ENCODE measurements around the gene ACSL4. TPM values are rescaled to one million over a fixed set of nuclear protein-coding genes. Genes with fewer than 3 reads are reported as not detected.
"Not testable (repeated sequence)": the region's sequence is repeated elsewhere in the genome, so short reads cannot be mapped to it uniquely, and the experiment has no call there.

Gene ACSL4
- total RNA-seq, 2 experiments from 2014 or later = 44.8 to 50.7 TPM

DNA sequence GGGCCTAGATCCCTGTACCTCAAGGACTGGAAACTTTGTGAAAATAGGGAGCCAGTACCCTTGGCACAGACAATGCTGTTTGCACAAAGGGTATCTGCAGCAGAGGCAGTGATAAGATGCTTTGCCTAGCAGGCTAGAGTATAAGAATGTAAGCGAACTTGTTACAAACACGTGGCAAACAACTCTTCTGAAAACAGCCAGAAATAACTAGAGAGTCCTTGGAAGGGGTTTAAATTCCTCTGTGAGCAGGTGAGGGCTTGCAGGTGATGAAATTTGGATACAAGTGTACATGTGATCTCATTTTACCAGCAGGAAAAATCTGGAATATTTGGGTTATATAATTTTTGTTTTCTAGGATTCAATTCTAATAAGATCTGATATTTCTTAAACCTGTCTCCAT is 18.6 kb upstream of the ACSL4 start:
- POLR2A ChIA-PET = no interaction called here
- Mint-ChIP-seq H3K9me3 (ENCODE audit: insufficient read depth) (peaks cover 14% of the 10 kb centered on the region), H3K27ac (no peak overlapping the region), H3K4me1 (ENCODE audit: low read depth) (no peaks in the 10 kb centered on the region), H3K4me3 (no peak overlapping the region), H3K36me3 (ENCODE audit: low read depth) (no peaks in the 10 kb centered on the region), H3K27me3 (ENCODE audit: low read depth) (no peaks in the 10 kb centered on the region)
- DNase-seq = no peak
- no peak for ATAC-seq
- CTCF ChIA-PET = no interaction called here

DNA sequence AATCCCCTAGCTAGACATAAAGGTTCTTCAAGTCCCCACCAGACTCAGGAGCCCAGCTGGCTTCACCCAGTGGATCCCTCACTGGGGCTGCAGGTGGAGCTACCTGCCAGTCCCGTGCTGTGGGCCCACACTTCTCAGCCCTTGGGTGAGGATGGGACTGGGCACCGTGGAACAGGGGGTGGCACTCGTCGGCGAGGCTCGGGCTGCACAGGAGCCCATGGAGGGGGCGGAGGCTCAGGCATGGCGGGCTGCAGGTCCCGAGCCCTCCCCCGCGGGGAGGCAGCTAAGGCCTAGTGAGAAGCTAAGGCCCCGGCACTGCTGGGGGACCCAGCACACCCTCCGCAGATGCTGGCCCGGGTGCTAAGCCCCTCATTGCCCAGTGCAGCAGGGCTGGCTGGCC is 16.1 kb upstream of the ACSL4 start:
- Mint-ChIP-seq H3K27me3 (ENCODE audit: low read depth) (no peaks in the 10 kb centered on the region), H3K4me3 (no peak overlapping the region), H3K9me3 (ENCODE audit: insufficient read depth) (no peaks in the 10 kb centered on the region), H3K27ac (no peak overlapping the region), H3K4me1 (ENCODE audit: low read depth) (no peaks in the 10 kb centered on the region), H3K36me3 (ENCODE audit: low read depth) (no peaks in the 10 kb centered on the region)
- DNase-seq (no peak), ATAC-seq (no peak)
- CTCF ChIA-PET = no interaction called here
- POLR2A ChIA-PET = no interaction called here

DNA sequence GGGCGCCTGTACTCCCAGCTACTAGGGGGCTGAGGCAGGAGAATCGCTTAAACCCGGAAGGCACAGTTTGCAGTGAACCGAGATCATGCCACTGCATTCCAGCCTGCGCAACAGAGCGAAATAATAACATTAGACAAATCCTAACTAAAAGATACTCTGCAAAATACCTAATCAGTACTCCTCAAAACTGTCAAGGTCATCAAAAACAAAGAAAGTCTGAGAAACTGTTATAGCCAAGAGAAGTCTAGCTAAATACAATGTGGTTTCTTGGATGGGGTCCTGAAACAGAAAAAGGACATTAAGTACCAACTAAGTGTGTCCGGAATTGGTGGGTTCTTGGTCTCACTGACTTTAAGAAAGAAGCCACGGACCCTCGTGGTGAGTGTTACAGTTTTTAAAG is 14.6 kb upstream of the ACSL4 start:
- DNase-seq = no peak
- ChIA-PET CTCF (no interaction called here), POLR2A (interaction anchor here (1.2 kb wide), 1 partner anchor 30 kb away, joined by 3 read pairs; no protein-coding TSS in a partner anchor)
- ATAC-seq = no peak
- Mint-ChIP-seq H3K4me1 (ENCODE audit: low read depth) (no peaks in the 10 kb centered on the region), H3K36me3 (ENCODE audit: low read depth) (no peaks in the 10 kb centered on the region), H3K9me3 (ENCODE audit: insufficient read depth) (no peaks in the 10 kb centered on the region), H3K27ac (no peak overlapping the region), H3K4me3 (no peak overlapping the region), H3K27me3 (ENCODE audit: low read depth) (no peaks in the 10 kb centered on the region)

DNA sequence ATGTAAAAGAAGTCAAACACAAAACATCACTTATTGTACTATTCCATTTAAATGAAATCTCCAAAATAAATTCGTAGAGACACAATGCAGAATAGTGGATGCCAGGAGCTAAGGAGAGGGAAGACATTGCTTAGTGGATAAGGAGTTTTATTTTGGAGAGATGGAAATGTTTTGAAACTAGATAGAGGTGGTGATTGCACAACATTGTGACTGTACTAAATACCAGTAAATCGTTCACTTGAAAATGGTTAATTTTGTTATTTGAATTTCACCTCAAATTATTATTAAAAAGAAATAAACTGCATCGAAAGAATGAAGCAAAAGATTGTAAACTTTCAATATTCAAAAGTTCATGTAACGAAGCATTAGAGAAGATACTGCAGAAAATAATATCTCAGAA is 9.7 kb upstream of the ACSL4 start:
- Mint-ChIP-seq H3K4me3 (no peak overlapping the region), H3K36me3 (ENCODE audit: low read depth) (no peaks in the 10 kb centered on the region), H3K4me1 (ENCODE audit: low read depth) (no peaks in the 10 kb centered on the region), H3K27me3 (ENCODE audit: low read depth) (no peaks in the 10 kb centered on the region), H3K27ac (no peak overlapping the region), H3K9me3 (ENCODE audit: insufficient read depth) (no peaks in the 10 kb centered on the region)
- no peak for ATAC-seq
- POLR2A ChIA-PET = no interaction called here
- CTCF ChIA-PET = no interaction called here
- no peak for DNase-seq

DNA sequence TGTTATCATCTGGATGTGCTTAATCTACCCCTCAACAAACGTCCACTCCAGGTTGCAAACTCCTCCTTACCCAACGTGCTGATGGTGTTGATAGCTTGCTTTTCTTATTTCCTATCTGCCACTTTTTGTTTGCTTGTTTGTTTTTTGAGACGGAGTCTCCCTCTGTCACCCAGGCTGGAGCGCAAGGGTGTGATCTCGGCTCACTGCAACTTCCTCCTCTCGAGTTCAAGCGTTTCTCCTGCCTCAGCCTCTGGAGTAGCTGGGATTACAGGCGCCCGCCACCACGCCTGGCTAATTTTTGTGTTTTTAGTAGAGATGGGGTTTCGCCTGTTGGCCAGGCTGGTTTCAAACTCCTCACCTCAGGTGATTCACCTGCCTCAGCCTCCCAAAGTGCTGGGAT is 7.8 kb upstream of the ACSL4 start:
- H3K27ac Mint-ChIP-seq; H3K36me3 Mint-ChIP-seq (ENCODE audit: low read depth); H3K4me1 Mint-ChIP-seq (ENCODE audit: low read depth); DNase-seq; H3K27me3 Mint-ChIP-seq (ENCODE audit: low read depth); H3K4me3 Mint-ChIP-seq; ATAC-seq; H3K9me3 Mint-ChIP-seq (ENCODE audit: insufficient read depth); CTCF ChIA-PET; POLR2A ChIA-PET: not testable (repeated sequence)

DNA sequence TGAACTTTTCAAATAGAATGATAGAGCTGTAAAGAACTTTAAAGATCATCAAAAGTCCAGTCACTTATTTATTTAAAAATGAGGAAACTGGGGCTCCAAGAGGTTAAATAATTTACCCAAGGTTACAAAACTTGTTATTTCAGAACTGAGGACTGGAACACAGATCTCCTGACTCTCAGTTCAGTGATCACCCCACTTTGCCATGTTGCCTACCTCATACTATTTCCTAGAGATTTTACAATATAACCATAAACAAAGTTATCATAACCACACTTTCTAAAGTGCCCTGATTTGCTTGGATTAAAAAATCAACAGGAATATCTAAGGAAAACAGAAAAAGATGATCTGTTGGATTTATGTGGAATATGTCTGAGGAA is 7.4 kb upstream of the ACSL4 start:
- DNase-seq (no peak), ATAC-seq (no peak)
- no peaks in the 10 kb centered on the region for H3K36me3 Mint-ChIP-seq (ENCODE audit: low read depth)
- H3K27me3 Mint-ChIP-seq (ENCODE audit: low read depth) = no peaks in the 10 kb centered on the region
- H3K4me1 Mint-ChIP-seq (ENCODE audit: low read depth) = peaks cover under 1% of the 10 kb centered on the region
- CTCF ChIA-PET = no interaction called here
- POLR2A ChIA-PET = no interaction called here
- no peak overlapping the region for H3K4me3 Mint-ChIP-seq
- no peaks in the 10 kb centered on the region for H3K9me3 Mint-ChIP-seq (ENCODE audit: insufficient read depth)
- no peak overlapping the region for H3K27ac Mint-ChIP-seq

DNA sequence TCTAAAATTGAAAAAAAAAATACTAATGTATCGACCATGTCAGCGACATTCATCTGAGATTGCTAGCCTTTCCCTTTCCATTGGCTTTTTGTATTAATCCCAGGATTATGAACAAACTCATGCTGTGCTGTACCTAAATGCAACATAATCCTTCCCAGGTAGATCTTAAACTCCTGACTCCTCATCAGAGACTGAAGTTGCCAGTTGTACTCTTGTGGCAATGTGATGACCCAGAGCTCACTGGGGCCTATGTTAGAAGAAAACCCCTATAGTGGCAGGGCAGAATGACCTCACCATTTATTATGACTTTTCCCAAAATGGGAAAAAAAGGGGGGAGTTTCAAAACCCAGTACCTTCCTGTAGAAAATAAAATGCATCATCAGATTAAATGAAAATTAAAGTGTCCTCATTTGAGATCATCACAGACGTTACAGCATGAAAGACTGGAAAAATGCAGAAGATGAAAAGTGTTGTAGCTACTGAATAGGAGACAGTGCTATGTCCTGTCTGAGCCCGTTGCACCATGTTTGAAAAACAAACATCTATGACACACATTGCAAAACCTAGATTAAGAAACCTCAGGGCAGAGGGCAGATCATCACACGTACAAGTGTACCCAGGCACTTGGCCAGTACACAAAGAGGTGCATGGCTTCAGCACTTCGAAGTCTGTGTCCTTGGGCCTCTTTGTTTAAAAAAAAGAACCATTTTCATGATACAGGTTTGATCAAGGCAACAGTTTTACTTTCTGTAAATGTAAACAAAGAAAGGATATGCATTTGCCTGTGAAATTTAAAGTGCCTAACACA is 6.8 kb upstream of the ACSL4 start:
- peaks cover 5% of the 10 kb centered on the region for H3K4me1 Mint-ChIP-seq (ENCODE audit: low read depth)
- DNase-seq (no peak), ATAC-seq (no peak)
- H3K36me3 Mint-ChIP-seq (ENCODE audit: low read depth) = no peaks in the 10 kb centered on the region
- ChIA-PET CTCF (no interaction called here), POLR2A (no interaction called here)
- no peak overlapping the region for H3K27ac Mint-ChIP-seq
- no peak overlapping the region for H3K4me3 Mint-ChIP-seq
- no peaks in the 10 kb centered on the region for H3K9me3 Mint-ChIP-seq (ENCODE audit: insufficient read depth)
- H3K27me3 Mint-ChIP-seq (ENCODE audit: low read depth) = no peaks in the 10 kb centered on the region

DNA sequence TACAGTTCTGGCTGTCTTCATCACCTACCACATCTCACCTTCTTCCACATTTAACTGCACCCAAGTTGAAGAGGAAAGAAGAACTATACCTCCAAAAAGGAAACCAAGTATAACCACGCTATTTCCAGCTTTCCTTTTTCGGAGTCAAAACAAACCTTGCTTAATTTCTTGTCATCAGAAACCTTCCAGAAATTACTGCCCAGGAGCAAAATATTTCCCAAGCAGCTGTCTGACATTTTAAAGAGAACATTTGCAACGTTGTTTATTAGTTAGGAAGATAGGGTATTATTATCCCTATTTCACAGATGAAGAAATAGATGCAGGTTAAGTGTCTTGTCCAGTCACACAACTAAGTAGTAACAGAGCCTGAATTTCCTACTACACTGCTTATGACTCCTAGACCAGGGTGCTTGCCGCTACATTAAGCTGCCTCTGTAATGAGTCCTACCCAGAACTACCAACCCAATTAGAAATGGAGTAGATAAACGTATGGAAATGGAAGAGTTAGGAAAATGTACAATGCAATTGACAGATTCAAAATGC is 2.2 kb upstream of the ACSL4 start:
- no peaks in the 10 kb centered on the region for H3K9me3 Mint-ChIP-seq (ENCODE audit: insufficient read depth)

DNA sequence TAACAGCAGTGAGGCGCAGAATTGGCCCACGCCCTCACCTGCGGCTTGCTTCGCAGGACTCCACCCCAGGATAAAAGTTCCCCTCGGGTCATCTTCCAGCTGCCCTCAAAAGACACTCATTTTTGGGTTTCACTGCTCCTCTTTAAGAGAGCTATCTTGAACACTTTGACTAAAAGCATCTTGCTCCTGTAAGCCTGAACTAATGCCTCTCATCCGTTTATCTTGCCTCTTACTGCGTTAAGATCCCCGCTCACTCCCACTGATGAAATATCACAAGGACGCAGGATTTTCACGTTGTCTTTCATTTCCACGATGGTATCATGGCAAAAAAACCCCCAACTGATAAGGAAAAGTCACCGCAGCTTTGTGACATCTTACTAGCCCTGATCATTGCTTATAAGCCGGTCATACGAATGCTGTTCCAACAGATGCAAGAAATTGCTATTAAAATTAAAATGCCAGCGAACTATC is 591 bp upstream of the ACSL4 start:
- DNase-seq (no peak), ATAC-seq (no peak)
- Mint-ChIP-seq H3K27me3 (ENCODE audit: low read depth) (no peaks in the 10 kb centered on the region), H3K36me3 (ENCODE audit: low read depth) (peaks cover 16% of the 10 kb centered on the region), H3K9me3 (ENCODE audit: insufficient read depth) (no peaks in the 10 kb centered on the region), H3K4me1 (ENCODE audit: low read depth) (peaks cover 27% of the 10 kb centered on the region), H3K4me3 (peak overlapping the region; percentile 84), H3K27ac (peak overlapping the region; percentile 88)
- CTCF ChIA-PET = interaction anchor here (1.8 to 2.4 kb wide), 4 partner anchors 15 to 157 kb away, joined by 4 to 8 read pairs (median 8); no protein-coding TSS in a partner anchor
- POLR2A ChIA-PET = interaction anchor here (0.6 to 2.7 kb wide), 4 partner anchors 13 to 107 kb away, joined by 3 to 11 read pairs (median 3); no protein-coding TSS in a partner anchor

More for the DNA sequence above, 2.2 kb upstream of the ACSL4 start:
- ChIA-PET POLR2A (no interaction called here), CTCF (interaction anchor here (1.1 to 2.4 kb wide), 3 partner anchors 22 to 156 kb away, joined by 5 to 8 read pairs (median 7); no protein-coding TSS in a partner anchor)
- Mint-ChIP-seq H3K27me3 (ENCODE audit: low read depth) (no peaks in the 10 kb centered on the region), H3K27ac (no peak overlapping the region), H3K4me3 (no peak overlapping the region), H3K4me1 (ENCODE audit: low read depth) (peaks cover 16% of the 10 kb centered on the region), H3K36me3 (ENCODE audit: low read depth) (peaks cover 7% of the 10 kb centered on the region)
- DNase-seq = no peak
- ATAC-seq = no peak

DNA sequence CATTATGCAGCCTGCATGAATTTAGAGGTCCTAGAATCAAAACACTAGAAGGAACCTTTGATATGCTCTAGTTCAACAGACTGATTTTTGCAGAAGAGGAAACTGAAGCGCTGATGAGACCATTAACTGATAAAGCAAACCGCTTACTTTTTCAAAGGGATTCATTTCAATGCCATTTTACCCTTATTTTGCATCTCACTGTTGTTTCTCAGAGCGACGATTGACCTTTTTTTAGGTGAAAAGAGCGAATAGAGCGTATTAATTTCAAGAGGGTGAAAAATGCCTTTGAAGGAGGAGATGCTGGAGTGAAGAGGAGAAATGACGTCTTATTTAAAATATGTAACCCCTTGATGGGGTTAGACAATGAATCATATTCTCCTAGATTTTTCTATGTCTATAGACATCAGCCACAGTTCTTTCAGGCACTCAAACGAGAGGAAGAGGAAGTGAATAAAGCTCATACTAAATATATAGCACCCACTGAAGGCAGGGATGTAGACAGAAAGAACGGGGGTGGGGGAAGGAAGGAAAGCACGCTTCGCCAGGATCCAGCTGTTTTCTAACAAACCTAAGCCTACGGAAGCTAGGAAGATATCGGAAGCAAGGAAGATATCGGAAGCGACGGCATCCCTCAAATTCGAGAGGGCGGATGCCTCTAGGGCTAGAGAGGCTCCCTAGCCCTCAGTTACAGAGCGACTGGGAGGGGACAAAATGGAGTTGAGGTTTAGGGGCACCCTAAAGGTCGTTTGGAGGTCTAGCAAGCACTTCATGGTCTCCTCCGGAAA is 848 bp downstream of the ACSL4 start:
- H3K27me3 Mint-ChIP-seq (ENCODE audit: low read depth) = no peaks in the 10 kb centered on the region
- H3K4me1 Mint-ChIP-seq (ENCODE audit: low read depth) = peaks cover 34% of the 10 kb centered on the region
- ChIA-PET POLR2A (interaction anchor here (1.1 to 2.7 kb wide), 2 partner anchors 12 to 26 kb away, joined by 5 to 11 read pairs; no protein-coding TSS in a partner anchor), CTCF (interaction anchor here (1.0 to 1.1 kb wide), 2 partner anchors 24 to 124 kb away, joined by 4 to 5 read pairs; no protein-coding TSS in a partner anchor)
- no peaks in the 10 kb centered on the region for H3K9me3 Mint-ChIP-seq (ENCODE audit: insufficient read depth)
- peak overlapping the region; percentile 95 for H3K27ac Mint-ChIP-seq
- H3K4me3 Mint-ChIP-seq = peak overlapping the region; percentile 90
- DNase-seq (peak; percentile 41), ATAC-seq (peak; percentile 58)
- H3K36me3 Mint-ChIP-seq (ENCODE audit: low read depth) = peaks cover 19% of the 10 kb centered on the region

DNA sequence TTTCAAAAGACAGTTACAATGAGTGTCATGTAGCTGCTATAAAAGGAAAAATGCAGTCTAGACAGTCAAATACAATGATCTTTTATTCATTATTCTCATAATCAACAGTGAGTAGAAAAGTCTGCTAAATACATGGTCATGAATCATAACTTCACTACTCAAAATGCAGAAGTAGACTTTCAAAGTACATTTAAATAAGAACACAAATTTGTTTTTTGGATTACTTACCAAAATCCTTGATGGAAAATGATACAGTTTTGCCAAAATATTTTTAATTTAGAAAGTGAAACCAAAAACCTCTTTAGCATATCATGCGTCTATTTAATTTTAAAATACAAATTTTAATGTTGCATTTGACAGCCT is 4.9 kb downstream of the ACSL4 start:
- Mint-ChIP-seq H3K36me3 (ENCODE audit: low read depth) (peaks cover 27% of the 10 kb centered on the region), H3K27me3 (ENCODE audit: low read depth) (no peaks in the 10 kb centered on the region), H3K9me3 (ENCODE audit: insufficient read depth) (no peaks in the 10 kb centered on the region), H3K27ac (no peak overlapping the region), H3K4me1 (ENCODE audit: low read depth) (peaks cover 31% of the 10 kb centered on the region), H3K4me3 (no peak overlapping the region)
- DNase-seq = no peak
- no peak for ATAC-seq
- CTCF ChIA-PET = interaction anchor here (0.7 to 2.2 kb wide), 2 partner anchors 10 to 129 kb away, joined by 4 to 9 read pairs; no protein-coding TSS in a partner anchor
- POLR2A ChIA-PET = no interaction called here

DNA sequence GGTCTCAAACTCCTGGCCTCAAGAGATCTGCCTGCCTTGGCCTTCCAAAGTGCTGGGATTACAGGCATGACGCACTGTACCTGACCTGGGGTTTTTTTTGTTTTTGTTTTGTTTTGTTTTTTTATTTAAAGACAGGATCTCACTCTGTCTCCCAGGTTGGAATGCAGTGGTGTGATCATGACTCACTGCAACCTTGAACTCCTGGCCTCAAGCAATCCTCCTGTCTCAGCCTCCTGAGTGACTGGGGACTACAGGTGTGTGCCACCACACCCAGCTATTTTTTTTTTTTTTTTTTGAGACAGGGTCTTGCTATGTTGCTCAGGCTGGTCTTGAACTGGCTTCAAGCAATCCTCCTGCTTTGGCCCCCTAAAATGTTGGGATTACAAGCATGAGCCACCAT is 8.1 kb downstream of the ACSL4 start:
- H3K9me3 Mint-ChIP-seq (ENCODE audit: insufficient read depth); DNase-seq; CTCF ChIA-PET; H3K4me3 Mint-ChIP-seq; H3K27me3 Mint-ChIP-seq (ENCODE audit: low read depth); POLR2A ChIA-PET; ATAC-seq; H3K27ac Mint-ChIP-seq: not testable (repeated sequence)
- H3K4me1 Mint-ChIP-seq (ENCODE audit: low read depth) = peaks cover 32% of the 10 kb centered on the region
- peaks cover 17% of the 10 kb centered on the region for H3K36me3 Mint-ChIP-seq (ENCODE audit: low read depth)

All from activated CD8-positive, alpha-beta T cell treated with anti-CD3 and anti-CD28 coated beads, Interleukin-2, amount 10 ng/mL, durations not matched to agents 7 days and 5 days (primary cell).